GM20431 (cell line): ENCODE results near the gene POFUT2.
"Not testable (repeated sequence)": the region's sequence is repeated elsewhere in the genome, so short reads cannot be mapped to it uniquely, and the experiment has no call there.

ENCODE experiments used
- in situ Hi-C: fragments of 300-500 bp; cut with MseI, MboI; formaldehyde crosslinking; loops from one replicate; pipeline ENCODE4 v1.15.0; 2020; ENCODE audit warnings: low sequenced_read_pairs; ENCODE audit not compliant: unreplicated experiment

POFUT2 gene

DNA sequence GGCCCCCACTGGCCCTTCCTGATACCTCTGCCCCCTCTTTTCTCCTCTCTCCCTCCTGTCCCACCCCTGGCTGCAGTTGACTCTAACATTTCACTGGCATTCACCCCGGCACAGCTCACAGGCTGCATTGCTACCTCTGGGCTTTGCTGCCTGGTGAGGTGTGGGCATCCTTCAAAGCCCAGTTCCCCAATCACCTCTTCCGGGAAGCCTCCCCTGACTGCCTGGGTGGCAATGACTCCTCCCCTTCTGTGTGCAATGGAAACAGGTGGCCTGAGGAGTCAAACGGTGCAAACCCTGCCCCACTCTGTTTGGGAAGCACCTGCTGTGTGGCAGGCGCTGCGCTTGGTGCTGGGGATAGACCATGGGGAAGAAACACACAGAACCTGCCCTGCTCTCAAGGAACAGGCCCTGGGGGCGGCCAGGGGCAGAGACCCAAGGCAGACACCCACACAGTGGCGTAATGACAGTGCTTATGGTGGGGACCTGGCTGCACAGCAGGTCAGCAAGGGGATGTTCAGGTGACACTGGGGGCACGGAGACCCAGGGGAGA lies 39.3 kb upstream of the POFUT2 start:
- in situ Hi-C loops = no loop called here

DNA sequence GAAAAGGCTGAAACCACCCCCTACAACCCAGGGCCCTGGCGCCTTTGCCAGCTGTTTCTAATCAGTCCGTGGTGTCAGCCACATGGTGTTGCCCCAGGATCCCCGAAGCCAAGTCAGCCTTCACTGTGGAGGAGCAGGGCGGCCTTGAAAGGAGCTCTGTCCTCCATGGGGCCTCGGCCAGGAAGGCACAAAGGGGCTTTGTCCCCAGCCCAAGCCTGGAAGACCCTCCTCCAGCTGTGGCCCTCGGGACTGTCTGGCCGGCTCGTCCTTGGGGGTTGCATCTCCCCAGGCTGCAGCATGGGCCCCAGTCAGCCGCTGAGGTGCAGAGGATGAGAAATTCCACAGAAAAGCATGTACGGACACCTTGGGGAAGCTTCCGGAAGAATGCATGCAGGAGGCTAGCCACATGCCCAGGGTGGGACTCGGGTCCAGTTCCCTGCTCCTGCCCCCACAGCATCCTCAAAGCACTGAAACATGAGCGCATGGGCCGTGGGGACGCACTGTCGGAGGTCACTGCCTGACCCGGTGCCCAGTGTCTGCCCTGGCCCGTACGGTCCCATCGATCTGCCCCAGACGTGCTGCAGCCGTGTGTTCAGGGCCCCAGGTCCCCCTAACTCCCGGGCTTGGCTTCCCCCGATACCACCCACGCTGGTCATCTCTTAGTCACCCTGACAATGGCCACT lies 38.6 kb upstream of the POFUT2 start:
- in situ Hi-C loops = no loop called here

DNA sequence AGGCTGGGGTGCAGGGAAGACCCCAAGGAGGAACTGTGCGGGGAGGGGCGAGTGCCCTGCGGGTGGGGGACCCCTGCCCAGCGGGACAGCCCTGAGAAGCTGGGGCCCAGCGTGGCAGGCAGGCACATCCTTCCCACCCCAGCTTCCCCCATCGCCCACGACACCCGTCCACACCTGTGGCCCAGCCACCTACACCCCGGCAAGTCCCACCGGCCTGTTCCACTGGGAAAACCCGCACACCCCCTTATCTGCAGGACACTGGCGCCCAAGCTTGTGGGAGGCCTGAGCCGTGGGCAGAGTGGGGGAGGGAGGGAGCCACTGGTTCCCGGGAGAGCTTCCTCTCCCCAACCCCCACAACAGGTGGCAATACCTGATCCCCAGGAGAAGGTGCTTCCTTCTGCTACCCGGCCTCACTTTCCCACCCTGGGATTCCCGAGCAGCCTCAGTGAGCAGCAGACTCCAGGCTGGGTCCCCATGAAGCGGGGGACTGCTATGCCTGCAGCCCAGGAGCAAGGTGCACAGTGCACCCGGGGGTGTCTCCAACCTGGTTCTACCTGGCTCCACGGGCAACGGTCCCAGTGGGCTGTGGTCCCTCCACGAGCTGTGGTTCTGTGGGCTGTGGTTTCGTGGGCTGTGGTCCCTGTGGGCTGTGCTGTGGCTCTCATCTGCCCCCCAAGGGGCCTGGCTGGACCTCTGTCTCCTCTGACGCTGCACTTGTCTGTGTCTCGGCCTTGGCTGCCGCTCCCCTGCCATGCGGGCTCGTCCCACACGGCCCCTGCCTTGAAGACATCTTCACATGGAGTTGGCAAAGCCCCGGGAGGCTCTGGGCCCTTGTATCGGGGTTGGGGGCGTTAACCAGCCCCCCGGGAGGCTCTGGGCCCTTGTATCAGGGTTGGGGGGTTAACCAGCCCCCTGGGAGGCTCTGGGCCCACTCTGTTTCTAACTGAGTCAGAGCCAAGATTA lies 37.8 kb upstream of the POFUT2 start:
- in situ Hi-C loops = no loop called here

DNA sequence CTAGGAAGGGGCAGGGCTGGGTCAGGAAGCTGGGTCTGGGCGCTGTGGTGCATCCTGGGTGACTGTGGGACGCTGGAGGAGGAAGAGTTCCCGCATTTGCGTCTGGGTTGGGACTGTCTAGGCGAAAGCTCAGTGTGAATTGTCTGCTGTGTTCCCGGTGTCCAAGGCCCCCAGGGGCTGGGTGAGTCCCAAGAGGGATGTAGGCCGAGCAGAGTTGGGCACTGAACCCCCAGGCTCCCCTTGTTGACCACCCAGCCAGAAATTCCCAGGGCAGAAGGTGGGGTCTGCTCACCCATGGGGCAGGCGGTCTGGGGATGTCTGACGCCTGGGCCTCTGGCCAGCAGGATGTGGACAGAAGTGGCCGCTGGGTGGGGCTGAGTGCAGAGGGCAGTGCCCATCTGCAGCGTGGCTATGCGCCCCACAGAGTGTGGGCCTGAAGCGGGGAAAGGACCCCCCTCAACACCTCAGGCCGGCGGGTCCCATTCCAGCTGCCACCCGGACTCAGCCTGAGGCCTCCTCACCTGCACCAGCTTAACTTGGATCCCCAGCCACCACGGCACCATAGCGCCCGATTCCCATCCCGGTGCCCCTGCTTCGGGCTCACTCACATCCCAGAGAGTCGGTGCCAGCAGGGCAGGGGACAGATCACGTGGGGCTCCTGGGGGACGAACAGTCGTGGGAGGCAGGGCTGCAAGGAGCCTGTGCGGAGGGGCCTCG lies 37.0 kb upstream of the POFUT2 start:
- in situ Hi-C loops = no loop called here

DNA sequence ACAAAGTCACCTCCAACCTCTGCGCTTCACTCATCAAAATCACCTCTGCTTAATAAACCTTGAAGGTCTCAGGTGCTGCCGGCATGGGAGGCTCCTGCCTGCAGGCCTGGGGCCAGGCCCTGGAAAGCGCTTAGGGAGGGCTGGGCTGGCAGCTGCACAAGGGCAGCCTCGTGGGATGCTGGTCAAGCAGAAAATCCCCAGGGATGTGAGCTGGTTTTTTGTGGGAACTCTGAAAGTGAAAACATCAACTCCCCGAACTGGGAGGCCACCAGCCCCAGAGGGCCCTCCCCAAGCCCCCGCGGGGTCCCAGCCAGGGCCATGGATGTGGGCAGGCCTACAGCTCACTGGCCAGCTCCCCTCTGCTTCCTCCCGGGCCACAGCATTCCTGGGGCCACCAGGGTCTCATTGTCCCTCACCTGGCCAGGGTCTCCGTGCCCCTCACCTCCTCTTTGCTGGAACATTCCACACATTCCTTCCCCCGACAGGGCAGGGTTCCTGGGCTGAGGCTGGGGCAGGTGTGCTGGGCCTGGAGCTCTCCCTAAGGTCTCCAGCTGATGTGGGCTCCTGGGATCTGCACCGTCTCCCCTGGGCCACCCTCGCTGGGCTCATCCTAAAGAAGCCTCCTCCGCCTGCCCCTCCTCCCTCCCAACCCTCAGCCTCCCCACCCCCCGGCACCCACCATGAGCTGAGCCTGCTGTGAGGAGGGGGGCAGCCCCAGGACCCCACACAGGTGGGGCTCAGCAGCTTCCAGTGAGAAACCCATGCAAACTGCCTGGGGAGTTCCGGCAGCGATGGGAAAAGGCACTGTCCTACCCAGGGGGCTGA lies 36.0 kb upstream of the POFUT2 start:
- in situ Hi-C loops = no loop called here

DNA sequence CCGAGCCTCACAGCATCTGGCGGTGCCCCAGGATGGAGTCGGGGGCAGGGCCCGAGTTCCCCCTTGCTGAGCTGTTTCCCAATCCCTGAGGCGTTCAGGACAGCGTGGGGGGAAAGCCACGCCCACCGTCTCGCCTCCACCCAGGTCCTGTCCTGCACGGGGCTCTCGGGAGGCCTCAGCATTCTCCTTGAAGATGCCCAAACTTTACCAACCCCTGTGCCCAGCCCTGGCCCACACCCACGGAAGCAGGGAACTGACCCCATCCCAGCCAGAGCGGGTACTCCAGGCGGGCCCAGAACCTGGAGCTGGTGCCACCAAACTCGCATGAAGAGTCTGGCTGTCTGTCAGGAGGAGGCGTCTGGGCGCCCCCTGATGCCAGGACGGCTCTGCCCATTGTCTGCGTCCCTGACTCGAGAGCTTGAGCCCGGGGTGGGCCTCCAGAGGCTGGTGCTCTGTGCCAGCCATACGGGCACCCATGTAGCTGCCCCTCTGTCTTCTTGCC lies 35.3 kb upstream of the POFUT2 start:
- in situ Hi-C loops = no loop called here

DNA sequence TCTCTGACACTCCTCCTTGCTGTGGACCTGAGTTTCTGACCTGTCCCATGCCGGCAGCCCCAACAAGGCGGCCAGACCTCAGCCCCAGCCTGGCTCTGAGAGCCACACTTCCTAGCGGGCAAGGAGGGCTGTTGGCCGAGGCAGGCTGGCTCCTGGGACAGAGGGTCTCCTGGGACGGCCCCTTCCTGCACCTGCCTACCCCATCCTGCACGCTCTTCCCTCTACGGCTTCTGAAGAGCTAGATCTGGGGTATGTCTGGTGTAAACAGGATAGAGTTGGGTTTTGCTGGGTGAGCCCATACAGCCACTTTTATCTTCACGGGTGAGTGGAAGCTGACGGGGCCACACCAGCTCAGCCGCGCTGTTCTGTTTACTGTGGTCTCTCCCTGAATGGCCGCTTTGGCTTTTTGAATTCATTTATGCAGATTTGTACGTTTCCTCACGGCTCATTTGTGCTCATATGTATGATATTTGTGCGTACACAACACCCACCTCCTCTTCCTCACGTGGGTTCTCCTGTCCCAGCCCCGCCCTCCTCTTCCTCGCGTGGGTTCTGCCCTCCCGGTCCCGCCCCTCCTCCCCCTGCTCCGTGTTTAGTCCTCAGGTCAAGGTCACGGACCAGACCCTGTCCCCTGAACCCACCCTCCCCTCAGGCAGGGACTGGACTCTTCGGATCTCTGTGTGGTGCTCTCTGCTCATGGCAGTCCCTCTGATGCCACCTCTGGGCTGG lies 34.7 kb upstream of the POFUT2 start:
- in situ Hi-C loops = no loop called here

DNA sequence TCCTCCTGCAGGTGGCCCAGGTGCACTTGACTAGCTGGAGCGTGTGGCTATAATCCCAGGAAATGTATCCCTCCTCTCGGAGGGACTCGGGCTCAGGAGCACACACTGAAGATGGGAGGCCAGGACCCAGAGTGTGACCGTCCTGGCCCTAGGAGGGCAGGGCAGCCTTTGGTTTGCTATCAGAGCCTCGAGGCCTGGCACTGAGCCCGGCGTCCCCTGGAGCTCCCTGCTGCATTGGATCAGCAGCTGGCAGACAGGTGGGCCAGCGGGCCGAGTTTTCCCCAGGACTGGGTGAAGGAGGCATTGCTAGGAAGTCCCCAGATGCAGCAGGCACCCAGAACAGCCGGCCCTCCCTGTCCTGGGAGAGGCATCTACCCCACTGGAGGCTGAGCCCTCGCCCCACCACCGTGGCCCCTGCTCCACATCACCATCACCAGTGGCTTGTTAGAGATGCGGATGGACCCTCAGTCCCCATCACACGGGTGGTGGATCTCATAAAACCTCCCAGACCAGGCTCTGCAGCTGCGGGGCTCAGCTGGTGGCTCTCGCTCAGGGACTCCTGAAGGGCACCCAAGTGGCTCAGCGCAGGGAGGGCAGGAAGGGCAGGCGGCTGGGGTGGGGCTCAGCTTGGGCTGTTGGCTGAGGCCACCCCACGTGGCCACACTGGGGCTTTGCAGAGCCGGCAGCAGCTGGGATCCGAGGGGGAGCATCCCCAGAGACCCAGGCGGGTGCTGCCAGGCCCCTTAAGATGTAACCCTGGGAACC lies 32.7 kb upstream of the POFUT2 start:
- in situ Hi-C loops = no loop called here

DNA sequence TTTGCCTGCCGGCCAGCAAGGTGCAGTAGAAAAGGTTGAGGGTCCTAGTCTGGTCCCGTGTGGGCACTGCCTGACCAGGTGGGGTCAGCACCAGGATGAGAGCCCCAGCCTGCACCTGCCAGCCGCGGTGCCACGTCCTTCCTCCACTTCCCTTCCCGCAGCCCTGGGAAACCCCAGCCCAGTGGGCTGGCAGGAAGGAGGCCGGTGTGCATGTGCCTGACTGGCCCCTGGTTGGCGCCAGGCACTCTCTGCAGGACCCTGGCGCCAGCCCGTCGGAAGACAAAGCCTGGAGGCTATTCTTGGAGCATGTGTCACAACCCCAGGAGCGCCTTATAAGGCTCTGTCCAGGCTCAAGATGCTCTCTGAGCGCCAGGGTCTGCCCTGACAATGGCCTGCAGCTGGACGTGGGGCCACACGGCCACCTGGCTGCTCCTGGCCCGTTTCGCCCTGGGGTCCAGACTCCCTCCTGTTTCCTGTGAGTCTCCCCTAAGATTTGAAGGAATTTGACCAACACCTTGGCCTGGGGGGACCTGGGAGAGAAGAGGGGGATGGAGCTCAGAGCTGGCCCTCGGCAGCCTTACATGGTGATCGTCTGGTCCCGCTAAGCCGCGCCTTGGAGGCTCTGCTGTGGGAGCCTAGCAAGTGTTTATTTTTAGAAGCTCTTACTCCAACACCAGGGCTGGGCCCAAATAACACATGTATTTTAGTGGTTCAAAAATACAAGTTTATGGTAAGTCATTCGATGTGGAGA lies 31.9 kb upstream of the POFUT2 start:
- in situ Hi-C loops = no loop called here

DNA sequence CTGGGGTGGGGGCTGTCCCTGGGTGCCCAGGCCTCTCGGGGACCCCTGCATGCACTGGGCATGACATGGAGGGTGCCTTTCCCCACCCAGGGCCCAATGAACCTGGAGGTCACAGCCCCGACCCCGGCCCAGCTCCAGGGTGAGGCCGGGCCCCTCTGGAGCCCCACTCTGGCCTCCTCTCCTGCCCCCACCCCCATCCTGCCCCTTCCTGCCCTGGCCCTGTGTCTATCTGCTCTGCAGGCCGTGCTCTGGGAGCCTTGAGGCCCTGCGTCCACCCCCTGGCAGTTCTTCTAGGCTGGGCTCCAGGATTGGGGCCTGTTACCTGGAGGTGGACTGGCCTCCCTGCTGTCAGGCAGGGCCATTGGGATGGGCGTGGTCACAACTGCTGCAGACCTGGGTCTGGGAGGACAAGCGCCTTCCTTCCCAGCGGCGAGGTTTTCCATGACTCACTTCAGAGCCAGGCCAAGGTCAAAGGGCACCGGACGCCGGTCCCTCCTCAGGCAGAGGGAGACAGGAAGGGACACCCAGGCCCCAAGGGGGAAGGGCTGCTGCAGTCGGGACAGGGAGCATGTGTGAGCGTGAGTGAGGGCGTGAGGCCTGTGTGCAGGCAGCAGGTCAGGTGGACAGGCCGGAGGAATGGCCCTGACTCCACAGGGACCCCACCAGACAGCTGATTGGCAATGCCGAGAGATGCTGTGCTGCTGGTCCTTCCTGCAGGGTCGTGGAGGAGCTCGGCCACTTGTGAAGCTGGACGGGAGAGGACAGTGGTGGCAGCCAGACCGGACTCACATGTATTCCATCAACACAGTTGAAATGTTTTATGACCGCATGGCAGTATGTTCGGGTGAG lies 31.1 kb upstream of the POFUT2 start:
- in situ Hi-C loops = no loop called here

DNA sequence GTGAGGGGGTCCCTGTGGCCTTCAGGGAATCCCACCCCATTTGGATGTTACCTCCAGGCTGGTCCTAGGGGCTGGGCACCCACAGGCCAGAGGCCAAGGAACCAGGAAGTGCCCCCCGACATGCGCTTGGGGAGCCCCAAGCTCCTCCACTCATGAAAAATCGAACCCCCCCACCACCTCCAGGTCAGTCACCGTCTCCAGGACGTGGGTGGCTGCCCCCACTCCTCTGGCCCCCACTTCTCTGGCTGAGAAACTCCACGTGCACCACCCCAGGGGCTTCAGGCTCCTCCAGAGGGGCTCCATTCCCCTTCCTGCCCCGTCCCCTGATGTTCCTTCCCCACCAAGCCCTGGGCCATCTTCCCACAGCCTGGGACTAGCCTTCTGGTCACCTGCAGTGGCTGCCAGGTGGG lies 30.5 kb upstream of the POFUT2 start:
- in situ Hi-C loops = no loop called here

DNA sequence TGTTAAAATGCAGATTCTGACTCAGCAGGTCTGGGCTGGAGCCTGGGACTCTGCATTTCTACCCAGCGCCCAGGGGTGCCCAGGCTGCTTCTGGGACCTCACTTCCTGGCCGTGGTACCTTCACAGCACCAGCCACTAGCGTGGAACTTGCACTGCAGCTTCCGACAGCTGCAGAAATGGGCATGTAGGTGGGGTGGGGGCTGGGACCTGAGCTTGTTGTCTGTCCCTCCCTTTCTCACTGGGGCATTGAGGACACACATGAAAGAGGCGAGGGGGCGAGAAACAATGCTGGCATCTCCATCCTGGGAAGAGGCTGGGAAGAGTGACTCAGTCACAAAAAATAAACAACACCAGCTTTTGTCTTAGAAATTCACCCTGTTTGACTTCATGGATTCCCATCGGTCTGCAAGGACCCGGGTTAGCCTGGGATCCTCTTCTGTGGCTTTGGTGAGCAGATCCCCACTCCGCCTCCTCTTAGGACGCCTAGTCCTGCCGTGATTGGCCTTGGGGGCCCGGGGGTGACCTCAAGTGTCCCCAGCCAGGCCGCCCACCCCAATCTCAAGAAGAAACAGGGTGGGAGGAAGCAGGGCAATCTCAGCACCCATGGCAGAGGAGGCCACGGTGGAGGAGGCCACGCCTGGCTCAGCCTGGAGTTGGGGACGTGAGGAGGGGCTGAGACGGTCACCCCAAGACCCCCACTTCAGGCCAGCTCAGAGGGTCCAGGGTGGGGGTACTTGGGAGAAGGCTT lies 29.9 kb upstream of the POFUT2 start:
- in situ Hi-C loops = no loop called here

DNA sequence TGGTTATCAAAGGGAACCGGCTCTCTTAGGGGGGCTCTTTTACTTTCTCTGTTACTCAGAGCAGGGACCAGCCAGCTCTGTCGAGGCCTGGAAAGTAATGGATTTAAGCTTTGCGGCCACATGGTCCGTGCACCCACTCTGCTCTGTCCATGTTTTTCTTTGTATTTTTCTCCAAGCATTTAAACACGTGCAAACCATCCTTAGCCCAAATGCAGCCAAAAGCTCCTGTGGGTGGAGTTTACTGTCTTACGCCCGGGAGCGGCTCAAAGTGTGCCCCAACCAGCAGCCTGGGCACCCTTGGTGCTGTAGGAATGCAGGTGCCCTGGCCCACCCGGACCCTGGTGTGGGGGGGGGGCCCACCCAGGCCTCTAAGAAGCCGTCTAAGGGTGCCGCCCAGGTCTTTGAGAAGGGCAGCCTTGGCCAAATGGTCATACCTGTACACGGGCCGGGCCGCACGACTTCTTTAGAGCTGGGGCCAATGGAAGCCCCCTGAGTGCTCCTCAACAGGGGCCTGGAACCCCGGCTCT lies 29.2 kb upstream of the POFUT2 start:
- in situ Hi-C loops = no loop called here

- in situ Hi-C loops = not testable (repeated sequence)
Observed at GRCh38 chr21:45315676-45316470, 28.2 kb upstream of the POFUT2 start.

GRCh38 chr21:45313682-45314081 lies 26.0 kb upstream of the POFUT2 start:
- in situ Hi-C loops = no loop called here
